ENCODE measurements around the gene CCNY.

GRCh38 chr10:35318551-35318950, 17.8 kb upstream of the CCNY start:
- no peak for TF ChIP-seq CTCF (conservative IDR thresholded peaks at IDR 0.05; ENCODE audit: low read length)
- TF ChIP-seq EZH2phosphoT487 (IDR thresholded peaks at IDR 0.05; ENCODE audit: borderline replicate concordance): no peak

Data from Loucy (cell line).